Astrocyte (in vitro differentiated cells and primary cell): ENCODE measurements around the gene AUTS2. TPM values are rescaled to one million over a fixed set of nuclear protein-coding genes. Genes with fewer than 3 reads are reported as not detected.

Experiments
- DNase-seq: peaks from one replicate; pipeline ENCODE4 v3.0.0-alpha.2; 2010; ENCODE audit warnings: low read depth
- FAIRE-seq: peaks from 2 replicates; lab custom pipeline; 2011; peaks lifted over from hg19 to GRCh38; lab: Jason Lieb, UNC
- H2AFZ ChIP-seq: 2 replicates; pipeline ENCODE4 v1.6.0; 2012; ENCODE audit warnings: low read depth, low read length, inconsistent platforms
- H3K27ac ChIP-seq: 2 replicates; pipeline ENCODE4 v1.5.1; 2011; ENCODE audit warnings: low read depth, low read length, inconsistent platforms
- H3K27me3 ChIP-seq: 2 replicates; pipeline ENCODE4 v1.6.0; 2011; ENCODE audit warnings: low read length, inconsistent platforms; ENCODE audit not compliant: insufficient read depth
- H3K36me3 ChIP-seq: 2 replicates; pipeline ENCODE4 v1.5.1; 2011; ENCODE audit warnings: low read length, inconsistent platforms; ENCODE audit not compliant: insufficient read depth
- H3K4me1 ChIP-seq: 2 replicates; pipeline ENCODE4 v1.5.1; 2011; ENCODE audit warnings: low read length, inconsistent platforms; ENCODE audit not compliant: insufficient read depth
- H3K4me2 ChIP-seq: 2 replicates; pipeline ENCODE4 v1.6.0; 2012; ENCODE audit warnings: low read length, inconsistent platforms
- H3K4me3 ChIP-seq: 2 replicates; pipeline ENCODE4 v1.5.1; 2011; ENCODE audit warnings: low read depth, mild to moderate bottlenecking, low read length, inconsistent platforms; ENCODE audit not compliant: insufficient read depth
- H3K79me2 ChIP-seq: 2 replicates; pipeline ENCODE4 v1.6.0; 2012; ENCODE audit warnings: mild to moderate bottlenecking, low read length, inconsistent platforms; ENCODE audit not compliant: insufficient read depth
- H3K9ac ChIP-seq: 2 replicates; pipeline ENCODE4 v1.6.0; 2012; ENCODE audit warnings: mild to moderate bottlenecking, low read length, inconsistent platforms
- H3K9me3 ChIP-seq: 2 replicates; pipeline ENCODE4 v1.5.1; 2012; ENCODE audit warnings: low read depth, mild to moderate bottlenecking, low read length, inconsistent platforms; ENCODE audit not compliant: insufficient read depth
- H4K20me1 ChIP-seq: 2 replicates; pipeline ENCODE4 v1.6.0; 2012; ENCODE audit warnings: low read length, inconsistent platforms; ENCODE audit not compliant: insufficient read depth
- H3K27ac Mint-ChIP-seq: one replicate; pipeline ENCODE4 v1.8.0; 2021; ENCODE audit warnings: mild to moderate bottlenecking, mixed read lengths; ENCODE audit not compliant: unreplicated experiment
- H3K27me3 Mint-ChIP-seq: one replicate; pipeline ENCODE4 v1.8.0; 2021; ENCODE audit warnings: low read depth, mixed read lengths; ENCODE audit not compliant: unreplicated experiment
- H3K36me3 Mint-ChIP-seq: one replicate; pipeline ENCODE4 v1.8.0; 2021; ENCODE audit warnings: low read depth, mixed read lengths; ENCODE audit not compliant: unreplicated experiment
- H3K4me1 Mint-ChIP-seq: one replicate; pipeline ENCODE4 v1.8.0; 2021; ENCODE audit warnings: low read depth, mixed read lengths; ENCODE audit not compliant: unreplicated experiment
- H3K4me3 Mint-ChIP-seq: one replicate; pipeline ENCODE4 v1.8.0; 2021; ENCODE audit warnings: mild to moderate bottlenecking, moderate library complexity, mixed read lengths; ENCODE audit not compliant: unreplicated experiment
- H3K9me3 Mint-ChIP-seq: one replicate; pipeline ENCODE4 v1.8.0; 2021; ENCODE audit warnings: mild to moderate bottlenecking, mixed read lengths; ENCODE audit not compliant: unreplicated experiment
- EZH2 ChIP-seq: IDR thresholded peaks from 2 replicates; pipeline ENCODE4 v1.6.1; 2012; ENCODE audit warnings: mild to moderate bottlenecking, low read length, inconsistent platforms; ENCODE audit not compliant: insufficient read depth
- total RNA-seq: library from RNA; stranded (reverse); gene quantifications from 2 replicates; pipeline ENCODE4 v1.2.1, GENCODE V29; 2021
- TF ChIP-seq, protein P1 (sequence below): IDR thresholded peaks from 2 replicates; pipeline ENCODE4 v1.5.1; 2011; ENCODE audit warnings: low read depth, mild to moderate bottlenecking, inconsistent platforms, low read length, moderate library complexity; ENCODE audit not compliant: insufficient read depth

AUTS2 gene
- total RNA-seq, 1 donor from 2014 or later = 73.2 TPM

DNA sequence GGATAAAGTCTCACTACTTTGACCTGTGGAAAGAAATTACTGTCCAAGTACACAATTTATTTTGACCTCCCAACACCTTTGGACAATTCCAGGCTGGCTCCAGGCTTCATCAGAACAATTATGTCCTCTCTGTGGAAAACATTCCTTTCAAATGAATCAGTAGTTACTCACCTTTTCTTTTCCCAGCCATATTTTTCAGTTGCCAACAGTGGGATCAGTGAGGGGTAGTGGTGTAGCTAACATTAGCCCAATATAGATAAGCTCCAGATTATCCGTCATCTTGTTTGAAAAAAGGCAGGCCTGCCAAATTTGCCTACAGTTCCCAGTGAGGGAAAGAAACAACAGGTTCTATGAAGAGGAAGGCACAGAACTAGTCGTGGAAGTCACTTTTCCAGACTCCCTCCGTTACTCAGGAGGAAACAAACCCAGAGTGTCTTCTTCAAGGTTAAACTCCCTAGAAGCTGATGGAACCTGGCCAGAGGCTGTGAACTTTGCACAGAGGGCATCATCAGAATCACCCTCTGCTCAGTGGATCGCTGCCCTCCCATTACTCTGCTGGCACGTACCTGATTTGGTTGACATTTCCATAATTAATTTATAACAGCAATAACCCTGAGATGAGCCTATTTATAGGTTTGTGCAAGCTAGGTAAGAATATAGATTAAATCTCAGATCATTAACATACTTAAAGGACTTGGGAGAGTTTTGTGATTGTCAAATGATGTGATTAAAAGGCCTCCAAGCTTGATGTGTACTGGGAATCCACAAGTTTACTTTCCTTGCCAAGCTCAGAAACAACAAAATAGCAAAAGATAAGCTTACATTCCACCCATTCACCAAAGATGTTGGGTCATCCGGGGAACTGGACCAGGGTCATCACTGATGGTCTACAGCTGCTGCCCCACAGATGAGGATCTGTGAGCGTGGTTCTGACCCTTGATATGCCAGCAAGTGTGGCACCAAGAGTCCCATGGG is 879.0 kb downstream of the AUTS2 start:
- H3K36me3 Mint-ChIP-seq = no peaks in the 10 kb centered on the region
- FAIRE-seq (peak; percentile 73), DNase-seq (peak; percentile 82)
- Histone ChIP-seq H3K27ac (peak overlapping the region; percentile 28), H3K27me3 (no peaks in the 10 kb centered on the region), H3K79me2 (no peaks in the 10 kb centered on the region), H2AFZ (no peak overlapping the region), H4K20me1 (no peaks in the 10 kb centered on the region), H3K9ac (no peak overlapping the region), H3K36me3 (no peaks in the 10 kb centered on the region), H3K4me3 (no peak overlapping the region), H3K9me3 (no peaks in the 10 kb centered on the region), H3K4me2 (peak overlapping the region; percentile 45), H3K4me1 (peaks cover 3% of the 10 kb centered on the region)
- no peaks in the 10 kb centered on the region for H3K9me3 Mint-ChIP-seq
- H3K4me1 Mint-ChIP-seq = peaks cover 23% of the 10 kb centered on the region
- no peaks in the 10 kb centered on the region for H3K27me3 Mint-ChIP-seq
- no peak overlapping the region for H3K4me3 Mint-ChIP-seq
- TF ChIP-seq, protein P1, sequence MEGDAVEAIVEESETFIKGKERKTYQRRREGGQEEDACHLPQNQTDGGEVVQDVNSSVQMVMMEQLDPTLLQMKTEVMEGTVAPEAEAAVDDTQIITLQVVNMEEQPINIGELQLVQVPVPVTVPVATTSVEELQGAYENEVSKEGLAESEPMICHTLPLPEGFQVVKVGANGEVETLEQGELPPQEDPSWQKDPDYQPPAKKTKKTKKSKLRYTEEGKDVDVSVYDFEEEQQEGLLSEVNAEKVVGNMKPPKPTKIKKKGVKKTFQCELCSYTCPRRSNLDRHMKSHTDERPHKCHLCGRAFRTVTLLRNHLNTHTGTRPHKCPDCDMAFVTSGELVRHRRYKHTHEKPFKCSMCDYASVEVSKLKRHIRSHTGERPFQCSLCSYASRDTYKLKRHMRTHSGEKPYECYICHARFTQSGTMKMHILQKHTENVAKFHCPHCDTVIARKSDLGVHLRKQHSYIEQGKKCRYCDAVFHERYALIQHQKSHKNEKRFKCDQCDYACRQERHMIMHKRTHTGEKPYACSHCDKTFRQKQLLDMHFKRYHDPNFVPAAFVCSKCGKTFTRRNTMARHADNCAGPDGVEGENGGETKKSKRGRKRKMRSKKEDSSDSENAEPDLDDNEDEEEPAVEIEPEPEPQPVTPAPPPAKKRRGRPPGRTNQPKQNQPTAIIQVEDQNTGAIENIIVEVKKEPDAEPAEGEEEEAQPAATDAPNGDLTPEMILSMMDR = no peak
- TF ChIP-seq EZH2 = no peak
- peak overlapping the region; percentile 67 for H3K27ac Mint-ChIP-seq

DNA sequence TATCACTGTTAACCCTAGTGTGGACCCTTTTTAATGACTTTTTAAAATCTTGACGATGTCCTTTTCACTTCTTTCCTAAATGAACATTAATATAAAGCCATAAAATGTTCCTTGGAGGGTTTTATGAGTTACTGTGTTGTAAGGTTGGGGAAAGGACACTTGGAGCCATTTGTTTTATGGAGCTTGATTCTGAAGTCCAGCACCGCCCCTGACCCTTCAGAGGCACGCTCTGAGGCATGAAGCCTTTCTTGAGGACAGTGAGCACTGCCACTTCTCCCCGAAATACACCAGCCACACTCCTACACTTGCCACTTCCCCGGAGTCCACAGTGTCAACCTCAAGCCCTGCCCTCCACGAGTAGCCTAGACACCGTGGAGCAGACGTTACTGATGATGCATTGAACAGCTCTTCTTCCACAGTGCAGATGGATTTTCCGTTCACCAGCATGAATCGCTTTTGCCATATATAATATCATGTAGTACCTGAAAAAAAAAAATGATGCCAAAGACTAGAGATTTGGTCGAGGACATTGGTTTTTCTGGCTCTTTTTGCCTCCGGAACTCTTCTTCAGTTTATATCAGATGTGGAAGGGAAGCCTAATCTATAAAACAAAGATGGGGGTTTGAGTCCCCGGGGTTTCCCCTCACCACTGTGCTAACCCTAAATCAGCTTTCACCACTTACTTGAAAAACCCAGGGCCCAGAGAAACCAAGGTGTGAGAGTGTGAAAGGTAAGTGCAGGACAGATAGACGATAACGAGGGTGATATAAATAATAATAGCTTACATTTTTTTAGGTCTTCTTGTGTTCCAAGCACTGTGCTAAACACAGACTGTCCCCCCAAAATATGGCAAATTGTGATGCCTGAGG is 881.1 kb downstream of the AUTS2 start:
- TF ChIP-seq EZH2 = no peak
- TF ChIP-seq, protein P1 = no peak
- H3K27me3 ChIP-seq = no peaks in the 10 kb centered on the region
- no peaks in the 10 kb centered on the region for H3K79me2 ChIP-seq
- Mint-ChIP-seq H3K27me3 (no peaks in the 10 kb centered on the region), H3K4me1 (peaks cover 27% of the 10 kb centered on the region), H3K27ac (no peak overlapping the region), H3K36me3 (no peaks in the 10 kb centered on the region), H3K4me3 (no peak overlapping the region), H3K9me3 (no peaks in the 10 kb centered on the region)
- FAIRE-seq = no peak
- no peak overlapping the region for H3K27ac ChIP-seq
- no peak overlapping the region for H3K4me2 ChIP-seq
- H3K9ac ChIP-seq = no peak overlapping the region
- no peaks in the 10 kb centered on the region for H4K20me1 ChIP-seq
- DNase-seq = no peak
- H3K36me3 ChIP-seq = no peaks in the 10 kb centered on the region
- H3K4me1 ChIP-seq = peaks cover 3% of the 10 kb centered on the region
- no peaks in the 10 kb centered on the region for H3K9me3 ChIP-seq
- no peak overlapping the region for H3K4me3 ChIP-seq
- H2AFZ ChIP-seq = no peak overlapping the region
